Activated B cell treated with CpG ODN at 0.5 μM for 24 hours (primary cell): ENCODE measurements around the gene HLTF. TPM values are rescaled to one million over a fixed set of nuclear protein-coding genes. Genes with fewer than 3 reads are reported as not detected.

Experiments
- ATAC-seq: fragments of 200-7000 bp; cut with Tn5 transposase; one replicate; pipeline ENCODE4 v1.10.0; 2021; ENCODE audit warnings: low read depth, mild to moderate bottlenecking, moderate library complexity
- CTCF ChIA-PET: fragments of 350-600 bp; sonication (Branson Sonifier 250); formaldehyde crosslinking; loops from one replicate; lab custom pipeline; 2021; ENCODE audit warnings: antibody characterized with exemption; lab: Charles Lee
- POLR2A ChIA-PET: fragments of 350-600 bp; sonication (Branson Sonifier 250); formaldehyde crosslinking; loops from one replicate; lab custom pipeline; 2021; ENCODE audit warnings: antibody characterized with exemption; lab: Charles Lee
- DNase-seq: peaks from one replicate; pipeline ENCODE4 v3.0.0; 2022
- H3K27ac Mint-ChIP-seq: one replicate; pipeline ENCODE4 v1.8.0; 2020; ENCODE audit warnings: mixed read lengths
- H3K27me3 Mint-ChIP-seq: one replicate; pipeline ENCODE4 v1.8.0; 2021; ENCODE audit warnings: mixed read lengths
- H3K36me3 Mint-ChIP-seq: one replicate; pipeline ENCODE4 v1.8.0; 2021; ENCODE audit warnings: low read depth, mixed read lengths
- H3K4me1 Mint-ChIP-seq: one replicate; pipeline ENCODE4 v1.8.0; 2021; ENCODE audit warnings: mixed read lengths
- H3K4me3 Mint-ChIP-seq: one replicate; pipeline ENCODE4 v1.8.0; 2020; ENCODE audit warnings: mild to moderate bottlenecking, mixed read lengths
- H3K9me3 Mint-ChIP-seq: one replicate; pipeline ENCODE4 v1.8.0; 2020; ENCODE audit warnings: mixed read lengths
- CTCF ChIP-seq: fragments of 200-600 bp; IDR thresholded peaks from one replicate; pipeline ENCODE4 v1.8.0; 2022; ENCODE audit warnings: antibody characterized with exemption, mild to moderate bottlenecking
- intact Hi-C: fragments of 100-400 bp; cut with micrococcal nuclease; formaldehyde crosslinking; loops from one replicate; pipeline ENCODE4 v1.15.1; 2024
- total RNA-seq: library from RNA; stranded (reverse); gene quantifications from 2 replicates; pipeline ENCODE4 v1.2.3, GENCODE V29; 2022

The HLTF gene
- total RNA-seq, 1 donor from 2014 or later = 16.4 TPM

GRCh38 chr3:149080011-149080698 is 6.2 kb downstream of the HLTF start:
- TF ChIP-seq CTCF = no peak
- H3K4me1 Mint-ChIP-seq = peaks cover 6% of the 10 kb centered on the region
- CTCF ChIA-PET = no interaction called here
- DNase-seq = no peak
- no peaks in the 10 kb centered on the region for H3K9me3 Mint-ChIP-seq
- POLR2A ChIA-PET = no interaction called here
- no peaks in the 10 kb centered on the region for H3K27me3 Mint-ChIP-seq
- H3K36me3 Mint-ChIP-seq = peaks cover 19% of the 10 kb centered on the region
- no peak overlapping the region for H3K4me3 Mint-ChIP-seq
- no peak for ATAC-seq
- intact Hi-C loops = no loop called here
- H3K27ac Mint-ChIP-seq = no peak overlapping the region

DNA sequence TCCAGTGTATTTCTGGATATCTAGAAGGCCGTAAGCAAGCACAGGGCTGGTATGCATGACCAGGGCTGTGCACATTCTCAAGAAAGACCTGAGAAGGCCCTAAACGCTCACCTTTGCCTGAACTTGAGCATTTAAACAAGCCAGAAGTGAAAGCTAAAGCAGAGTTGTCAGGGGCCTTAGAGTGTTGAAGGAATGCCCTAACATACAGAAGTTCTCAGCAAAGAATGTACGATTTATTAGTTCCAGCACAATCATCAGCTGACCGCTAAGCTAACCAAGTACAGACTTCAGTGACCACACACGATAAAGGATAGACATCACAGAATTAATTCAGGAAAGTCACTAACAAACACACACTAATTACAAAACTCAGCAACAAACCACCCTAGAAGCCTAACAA is 8.7 kb downstream of the HLTF start:
- H3K36me3 Mint-ChIP-seq = peaks cover 26% of the 10 kb centered on the region
- no peaks in the 10 kb centered on the region for H3K9me3 Mint-ChIP-seq
- intact Hi-C loops = no loop called here
- ChIA-PET CTCF (no interaction called here), POLR2A (no interaction called here)
- ATAC-seq = no peak
- no peak for TF ChIP-seq CTCF
- H3K4me1 Mint-ChIP-seq = no peaks in the 10 kb centered on the region
- no peak for DNase-seq
- H3K27me3 Mint-ChIP-seq = no peaks in the 10 kb centered on the region
- no peak overlapping the region for H3K4me3 Mint-ChIP-seq
- H3K27ac Mint-ChIP-seq = no peak overlapping the region

DNA sequence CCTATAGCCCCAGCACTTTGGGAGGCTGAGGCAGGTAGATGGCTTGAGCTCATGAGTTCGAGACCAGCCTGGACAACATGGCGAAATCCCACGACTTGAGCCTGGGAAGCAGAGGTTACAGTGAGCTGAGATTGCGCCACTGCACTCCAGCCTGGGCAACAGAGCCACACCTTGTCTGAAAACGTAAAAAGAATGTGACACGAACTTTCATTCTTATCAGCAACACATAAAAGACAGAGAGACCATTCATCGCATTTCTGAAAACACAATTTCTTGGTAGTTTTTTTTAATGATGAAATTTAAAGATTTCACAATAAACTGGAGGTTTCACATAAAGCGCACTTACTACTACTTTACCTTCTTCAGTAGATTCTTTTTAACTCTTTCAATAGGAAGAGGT is 18.4 kb downstream of the HLTF start:
- Mint-ChIP-seq H3K27ac (no peak overlapping the region), H3K4me1 (peaks cover 4% of the 10 kb centered on the region), H3K36me3 (peaks cover 46% of the 10 kb centered on the region), H3K4me3 (no peak overlapping the region), H3K9me3 (no peaks in the 10 kb centered on the region), H3K27me3 (no peaks in the 10 kb centered on the region)
- intact Hi-C loops = no loop called here
- TF ChIP-seq CTCF = no peak
- POLR2A ChIA-PET = no interaction called here
- ATAC-seq = no peak
- CTCF ChIA-PET = no interaction called here
- no peak for DNase-seq

GRCh38 chr3:149061776-149062175 is 24.6 kb downstream of the HLTF start:
- Mint-ChIP-seq H3K27ac (no peak overlapping the region), H3K4me3 (no peak overlapping the region), H3K36me3 (peaks cover 54% of the 10 kb centered on the region), H3K4me1 (peaks cover 2% of the 10 kb centered on the region), H3K27me3 (no peaks in the 10 kb centered on the region), H3K9me3 (no peaks in the 10 kb centered on the region)
- DNase-seq = no peak
- ChIA-PET CTCF (no interaction called here), POLR2A (no interaction called here)
- ATAC-seq = no peak
- TF ChIP-seq CTCF = no peak
- intact Hi-C loops = no loop called here

GRCh38 chr3:149058602-149059001 is 27.7 kb downstream of the HLTF start:
- ChIA-PET POLR2A (no interaction called here), CTCF (no interaction called here)
- peaks cover 2% of the 10 kb centered on the region for H3K9me3 Mint-ChIP-seq
- ATAC-seq (no peak), DNase-seq (no peak)
- TF ChIP-seq CTCF = no peak
- no peak overlapping the region for H3K4me3 Mint-ChIP-seq
- H3K27ac Mint-ChIP-seq = no peak overlapping the region
- H3K36me3 Mint-ChIP-seq = peaks cover 63% of the 10 kb centered on the region
- intact Hi-C loops = no loop called here
- no peaks in the 10 kb centered on the region for H3K27me3 Mint-ChIP-seq
- H3K4me1 Mint-ChIP-seq = no peaks in the 10 kb centered on the region
